ENCODE measurements around the gene TBC1D32.
"Not testable (repeated sequence)": the region's sequence is repeated elsewhere in the genome, so short reads cannot be mapped to it uniquely, and the experiment has no call there.

- TF ChIP-seq CTCF (conservative IDR thresholded peaks at IDR 0.05; ENCODE audit: low read length); EZH2phosphoT487 (IDR thresholded peaks at IDR 0.05; ENCODE audit: borderline replicate concordance): not testable (repeated sequence)
Measured at GRCh38 chr6:121301156-121301555, 33.1 kb downstream of the TBC1D32 start.

Data from Loucy (cell line).